Activated naive CD4-positive, alpha-beta T cell treated with anti-CD3 and anti-CD28 coated beads, Interleukin-2, amount 50 U/mL, for 24 hours (primary cell): ENCODE measurements around the gene RYR3.
"Not testable (repeated sequence)": the region's sequence is repeated elsewhere in the genome, so short reads cannot be mapped to it uniquely, and the experiment has no call there.

ENCODE experiments used
- H3K27ac Mint-ChIP-seq: one replicate; pipeline ENCODE4 v1.8.0; 2021; ENCODE audit warnings: mild to moderate bottlenecking, mixed read lengths
- H3K27me3 Mint-ChIP-seq: one replicate; pipeline ENCODE4 v1.8.0; 2021; ENCODE audit warnings: mixed read lengths
- H3K36me3 Mint-ChIP-seq: one replicate; pipeline ENCODE4 v1.8.0; 2021; ENCODE audit warnings: mixed read lengths
- H3K4me1 Mint-ChIP-seq: one replicate; pipeline ENCODE4 v1.8.0; 2021; ENCODE audit warnings: mixed read lengths
- H3K4me3 Mint-ChIP-seq: one replicate; pipeline ENCODE4 v1.8.0; 2021; ENCODE audit warnings: mild to moderate bottlenecking, mixed read lengths
- H3K9me3 Mint-ChIP-seq: one replicate; pipeline ENCODE4 v1.8.0; 2021; ENCODE audit warnings: mixed read lengths

RYR3 gene

GRCh38 chr15:33808720-33809457 is 498.1 kb downstream of the RYR3 start:
- no peak overlapping the region for H3K27ac Mint-ChIP-seq
- no peaks in the 10 kb centered on the region for H3K9me3 Mint-ChIP-seq
- no peaks in the 10 kb centered on the region for H3K4me1 Mint-ChIP-seq
- H3K36me3 Mint-ChIP-seq, result no peaks in the 10 kb centered on the region
- no peak overlapping the region for H3K4me3 Mint-ChIP-seq
- H3K27me3 Mint-ChIP-seq, result peaks cover 5% of the 10 kb centered on the region

- H3K27ac Mint-ChIP-seq, result no peak overlapping the region
- H3K9me3 Mint-ChIP-seq, result no peaks in the 10 kb centered on the region
- no peaks in the 10 kb centered on the region for H3K36me3 Mint-ChIP-seq
- no peaks in the 10 kb centered on the region for H3K4me1 Mint-ChIP-seq
- H3K4me3 Mint-ChIP-seq, result no peak overlapping the region
- H3K27me3 Mint-ChIP-seq, result peaks cover 5% of the 10 kb centered on the region
These were observed 499.4 kb downstream of the RYR3 start for GRCh38 chr15:33810073-33810595.

GRCh38 chr15:33810806-33811205 is 500.0 kb downstream of the RYR3 start:
- Mint-ChIP-seq H3K4me3 (no peak overlapping the region), H3K27me3 (peaks cover 5% of the 10 kb centered on the region), H3K4me1 (no peaks in the 10 kb centered on the region), H3K36me3 (no peaks in the 10 kb centered on the region), H3K27ac (no peak overlapping the region), H3K9me3 (no peaks in the 10 kb centered on the region)

- Mint-ChIP-seq H3K9me3 (no peaks in the 10 kb centered on the region), H3K4me3 (no peak overlapping the region), H3K36me3 (no peaks in the 10 kb centered on the region), H3K27me3 (peaks cover 3% of the 10 kb centered on the region), H3K4me1 (no peaks in the 10 kb centered on the region), H3K27ac (no peak overlapping the region)
These were observed 503.1 kb downstream of the RYR3 start for GRCh38 chr15:33813891-33814290.

- not testable (repeated sequence) for H3K27me3 Mint-ChIP-seq, H3K9me3 Mint-ChIP-seq, H3K27ac Mint-ChIP-seq, H3K36me3 Mint-ChIP-seq, H3K4me3 Mint-ChIP-seq, H3K4me1 Mint-ChIP-seq
These were observed 508.7 kb downstream of the RYR3 start for GRCh38 chr15:33819499-33819898.

GRCh38 chr15:33822479-33822878 is 511.7 kb downstream of the RYR3 start:
- no peaks in the 10 kb centered on the region for H3K4me1 Mint-ChIP-seq
- no peaks in the 10 kb centered on the region for H3K9me3 Mint-ChIP-seq
- H3K27ac Mint-ChIP-seq, result no peak overlapping the region
- H3K27me3 Mint-ChIP-seq, result no peaks in the 10 kb centered on the region
- no peak overlapping the region for H3K4me3 Mint-ChIP-seq
- no peaks in the 10 kb centered on the region for H3K36me3 Mint-ChIP-seq

- no peak overlapping the region for H3K27ac Mint-ChIP-seq
- no peak overlapping the region for H3K4me3 Mint-ChIP-seq
- H3K27me3 Mint-ChIP-seq, result no peaks in the 10 kb centered on the region
These were observed 512.4 kb downstream of the RYR3 start for GRCh38 chr15:33823119-33823518.

GRCh38 chr15:33825453-33825852 is 514.7 kb downstream of the RYR3 start:
- Mint-ChIP-seq H3K36me3 (no peaks in the 10 kb centered on the region), H3K27ac (no peak overlapping the region), H3K9me3 (no peaks in the 10 kb centered on the region), H3K4me3 (no peak overlapping the region), H3K4me1 (no peaks in the 10 kb centered on the region), H3K27me3 (no peaks in the 10 kb centered on the region)

More at GRCh38 chr15:33823119-33823518, 512.4 kb downstream of the RYR3 start:
- Mint-ChIP-seq H3K9me3 (no peaks in the 10 kb centered on the region), H3K4me1 (no peaks in the 10 kb centered on the region), H3K36me3 (no peaks in the 10 kb centered on the region)

GRCh38 chr15:33826201-33826600 is 515.4 kb downstream of the RYR3 start:
- H3K9me3 Mint-ChIP-seq, result no peaks in the 10 kb centered on the region
- no peaks in the 10 kb centered on the region for H3K36me3 Mint-ChIP-seq
- H3K27me3 Mint-ChIP-seq, result no peaks in the 10 kb centered on the region
- no peak overlapping the region for H3K27ac Mint-ChIP-seq
- no peaks in the 10 kb centered on the region for H3K4me1 Mint-ChIP-seq
- no peak overlapping the region for H3K4me3 Mint-ChIP-seq

GRCh38 chr15:33830351-33830750 is 519.6 kb downstream of the RYR3 start:
- Mint-ChIP-seq H3K27me3 (peaks cover 2% of the 10 kb centered on the region), H3K4me1 (no peaks in the 10 kb centered on the region), H3K36me3 (no peaks in the 10 kb centered on the region), H3K27ac (no peak overlapping the region), H3K4me3 (no peak overlapping the region), H3K9me3 (no peaks in the 10 kb centered on the region)

GRCh38 chr15:33831646-33832045 is 520.9 kb downstream of the RYR3 start:
- Mint-ChIP-seq H3K9me3 (no peaks in the 10 kb centered on the region), H3K27me3 (peaks cover 2% of the 10 kb centered on the region), H3K27ac (no peak overlapping the region), H3K4me1 (no peaks in the 10 kb centered on the region), H3K36me3 (no peaks in the 10 kb centered on the region), H3K4me3 (no peak overlapping the region)

- no peaks in the 10 kb centered on the region for H3K36me3 Mint-ChIP-seq
- H3K4me3 Mint-ChIP-seq, result no peak overlapping the region
- H3K4me1 Mint-ChIP-seq, result no peaks in the 10 kb centered on the region
- no peak overlapping the region for H3K27ac Mint-ChIP-seq
- H3K27me3 Mint-ChIP-seq, result peaks cover 2% of the 10 kb centered on the region
- H3K9me3 Mint-ChIP-seq, result no peaks in the 10 kb centered on the region
These were observed 524.4 kb downstream of the RYR3 start for GRCh38 chr15:33834892-33835743.

- Mint-ChIP-seq H3K27ac (no peak overlapping the region), H3K4me1 (no peaks in the 10 kb centered on the region), H3K9me3 (no peaks in the 10 kb centered on the region), H3K36me3 (no peaks in the 10 kb centered on the region), H3K27me3 (peaks cover 5% of the 10 kb centered on the region), H3K4me3 (no peak overlapping the region)
These were observed 526.5 kb downstream of the RYR3 start for GRCh38 chr15:33837294-33837693.

- Mint-ChIP-seq H3K27me3 (peaks cover 7% of the 10 kb centered on the region), H3K9me3 (no peaks in the 10 kb centered on the region), H3K27ac (no peak overlapping the region), H3K4me3 (no peak overlapping the region), H3K4me1 (no peaks in the 10 kb centered on the region), H3K36me3 (no peaks in the 10 kb centered on the region)
These were observed 528.8 kb downstream of the RYR3 start for GRCh38 chr15:33839540-33839939.

- Mint-ChIP-seq H3K36me3 (no peaks in the 10 kb centered on the region), H3K27ac (no peak overlapping the region), H3K27me3 (peaks cover 7% of the 10 kb centered on the region), H3K9me3 (no peaks in the 10 kb centered on the region), H3K4me3 (no peak overlapping the region), H3K4me1 (no peaks in the 10 kb centered on the region)
These were observed 529.8 kb downstream of the RYR3 start for GRCh38 chr15:33840615-33841014.

- no peaks in the 10 kb centered on the region for H3K4me1 Mint-ChIP-seq
- no peaks in the 10 kb centered on the region for H3K9me3 Mint-ChIP-seq
- no peak overlapping the region for H3K27ac Mint-ChIP-seq
- no peak overlapping the region for H3K4me3 Mint-ChIP-seq
- H3K36me3 Mint-ChIP-seq, result no peaks in the 10 kb centered on the region
- H3K27me3 Mint-ChIP-seq, result peaks cover 7% of the 10 kb centered on the region
These were observed 533.4 kb downstream of the RYR3 start for GRCh38 chr15:33844186-33844585.
